Gastrocnemius medialis (tissue), 4 donors: ENCODE data around the gene GRK6.

Experiments used
- CTCF ChIP-seq, 5 experiments: fragments of 450-650 bp in 3 of 5; fragments of 200-600 bp in 2 of 5; sonication (generic) in 2 of 5; IDR thresholded peaks in 4 of 5; conservative IDR thresholded peaks in 1 of 5; 1 replicate in 4 of 5; 2 replicates in 1 of 5; pipeline ENCODE4 v1.5.1; 2016 to 2019; ENCODE audit warnings: antibody characterized with exemption in 5 of 5, mild to moderate bottlenecking in 3 of 5, moderate library complexity in 3 of 5
- POLR2A ChIP-seq, 2 donors: fragments of 450-650 bp; IDR thresholded peaks; one replicate each; pipeline ENCODE4 v1.6.1; 2017; ENCODE audit warnings: antibody characterized with exemption in 2 of 2, mild to moderate bottlenecking in 2 of 2, moderate library complexity in 2 of 2

- TF ChIP-seq CTCF (IDR thresholded peaks at IDR 0.05 in 4 of 5, conservative IDR thresholded peaks at IDR 0.05 in 1 of 5) = no peak
- no peak for TF ChIP-seq POLR2A (IDR thresholded peaks at IDR 0.05)
Measured at GRCh38 chr5:177432143-177432838, 5.8 kb downstream of the GRK6 start.
